GM12878 (cell line): ENCODE measurements around the gene FUZ. TPM values are rescaled to one million over a fixed set of nuclear protein-coding genes. Genes with fewer than 3 reads are reported as not detected.

ENCODE experiments used
- CEBPZ ChIP-seq: fragments of 150-350 bp; IDR thresholded peaks from 2 replicates; pipeline ENCODE4 v1.6.1; 2016; ENCODE audit warnings: low read depth, low read length
- IKZF2 ChIP-seq, 2 experiments: fragments of 450-650 bp; IDR thresholded peaks; 2 replicates each; pipeline ENCODE4 v1.6.1; 2017; ENCODE audit warnings: mild to moderate bottlenecking in 2 of 2, moderate library complexity in 2 of 2
- IRF5 ChIP-seq: fragments of 450-650 bp; IDR thresholded peaks from 2 replicates; pipeline ENCODE4 v1.6.1; 2017; ENCODE audit warnings: borderline replicate concordance
- JUNB ChIP-seq: IDR thresholded peaks from 2 replicates; pipeline ENCODE4 v1.6.1; 2016; ENCODE audit warnings: antibody characterized with exemption, mild to moderate bottlenecking
- NR2C2 ChIP-seq: IDR thresholded peaks from 2 replicates; pipeline ENCODE4 v1.6.1; 2011; ENCODE audit warnings: borderline replicate concordance, low read depth; ENCODE audit not compliant: control insufficient read depth, insufficient read length
- PRDM15 ChIP-seq: fragments of 450-650 bp; formaldehyde crosslinking; IDR thresholded peaks from 2 replicates; pipeline ENCODE4 v1.4.0; 2020; ENCODE audit warnings: mild to moderate bottlenecking, moderate library complexity
- REST ChIP-seq: IDR thresholded peaks from 2 replicates; pipeline ENCODE4 v1.6.1; 2012; ENCODE audit warnings: mild to moderate bottlenecking, low read depth, low read length
- RUNX3 ChIP-seq: IDR thresholded peaks from 2 replicates; pipeline ENCODE4 v1.6.1; 2012; ENCODE audit warnings: low read length, inconsistent platforms
- TARDBP ChIP-seq: IDR thresholded peaks from 2 replicates; pipeline ENCODE4 v1.6.1; 2016; ENCODE audit warnings: borderline replicate concordance
- USF1 ChIP-seq: IDR thresholded peaks from 2 replicates; pipeline ENCODE4 v1.6.1; 2011; ENCODE audit warnings: borderline replicate concordance, low read depth, mild to moderate bottlenecking, moderate library complexity, mixed read lengths, low read length; ENCODE audit not compliant: insufficient read depth; ENCODE audit errors: extremely low read length
- ZBED1 ChIP-seq: IDR thresholded peaks from 2 replicates; pipeline ENCODE4 v1.6.1; 2016; ENCODE audit warnings: borderline replicate concordance
- ZNF384 ChIP-seq: IDR thresholded peaks from 2 replicates; pipeline ENCODE4 v1.6.1; 2012; ENCODE audit warnings: low read depth, mild to moderate bottlenecking, low read length, improper control_type of control experiment, borderline replicate concordance
- polyA plus RNA-seq, 11 experiments: library from polyadenylated mRNA; depleted of rRNA in 4 of 11; unstranded in 6 of 11; stranded (reverse) in 5 of 11; fragments of >200 nt; fragmentation: Nextera tagmentation in 4 of 11; fragmentation: Illumina TruSeq in 1 of 11; extraction: Ambion mirVana in 4 of 11; extraction: Trizol in 1 of 11; gene quantifications; 1 replicate in 1 of 11; 2 replicates in 10 of 11; pipeline versions ENCODE4 v1.2.1 to v1.2.3, GENCODE V29; 2011 to 2016; ENCODE audit warnings: inconsistent platforms in 2 of 11, missing spikeins in 2 of 11, low read depth in 1 of 11
- total RNA-seq, 4 experiments: library from RNA; depleted of rRNA in 3 of 4; stranded (reverse); fragments of >200 nt in 3 of 4; fragmentation: Illumina TruSeq in 1 of 4; extraction: Trizol in 1 of 4; gene quantifications; 2 replicates each; pipeline versions ENCODE4 v1.2.1 to v1.2.3, GENCODE V29; 2013 to 2021

The FUZ gene
- total and polyA plus RNA-seq, 10 of the 15 experiments (the other 5 are each of a cell fraction or from before 2014, with no cell fraction given): 0.18 to 11.5 (median 8.8) TPM

DNA sequence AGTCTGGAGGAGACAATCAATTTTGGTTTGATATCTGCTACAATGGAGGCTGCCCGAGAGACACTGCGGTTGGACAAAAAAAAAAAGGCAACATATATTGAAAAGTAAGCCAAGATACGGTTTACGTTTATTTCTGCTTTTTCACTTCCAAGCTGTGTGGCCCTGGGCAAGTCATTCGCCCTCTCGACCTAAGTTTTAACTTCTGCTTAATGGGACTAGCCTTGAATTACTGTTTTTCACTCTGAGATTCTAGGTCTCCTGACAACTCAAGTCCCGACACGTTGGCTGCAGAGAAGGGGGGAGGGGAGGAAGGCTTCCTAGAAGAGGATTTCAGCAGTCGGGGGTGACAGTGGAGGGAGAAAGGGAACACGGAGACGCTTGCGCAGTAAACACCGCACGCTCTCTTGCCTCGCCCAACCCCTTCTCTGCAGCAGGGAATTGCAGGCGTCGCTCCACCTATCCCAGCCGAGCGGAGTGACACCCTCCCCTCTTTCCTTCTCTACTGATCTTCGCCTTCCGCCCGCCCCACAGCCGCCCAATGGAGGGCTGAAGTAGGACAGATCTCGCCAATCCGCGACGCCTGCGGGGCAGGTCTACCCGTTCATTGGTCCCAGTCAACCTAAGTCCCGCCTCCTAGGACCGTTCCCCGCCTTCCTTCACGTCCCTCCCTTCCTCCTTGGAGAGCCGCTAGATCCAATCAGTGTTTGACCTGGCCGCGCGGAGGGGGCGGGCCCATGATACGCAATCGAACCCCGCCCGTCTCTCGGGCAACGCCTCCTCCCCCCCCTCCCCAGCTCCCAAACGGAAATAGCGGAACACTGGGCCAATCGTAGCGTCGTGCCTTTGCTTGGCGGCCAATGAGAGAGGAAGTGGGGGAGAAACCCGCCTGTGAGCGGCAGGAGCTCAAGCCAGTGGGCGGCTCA lies 46.8 kb downstream of the FUZ start (continued):
- TF ChIP-seq IRF5: no peak
- no peak for TF ChIP-seq ZNF384
- no peak for TF ChIP-seq NR2C2
- no peak; the same call in 1 of the 2 replicates for TF ChIP-seq TARDBP
- peak in 1 of 2 experiments; percentile 31; a peak in 2 of 4 replicates for TF ChIP-seq IKZF2 (IDR thresholded peaks at IDR 0.05)
- TF ChIP-seq ZBED1: peak; percentile 33; the same call in 1 of the 2 replicates
- peak; percentile 4; the same call in 1 of the 2 replicates for TF ChIP-seq RUNX3
- TF ChIP-seq JUNB: no peak
- TF ChIP-seq CEBPZ: peak; percentile 88
- TF ChIP-seq REST: no peak
- no peak for TF ChIP-seq USF1
- TF ChIP-seq PRDM15 (CRISPR knock-in tag): no peak
